Stimulated activated CD4-positive, alpha-beta T cell treated with anti-CD3 and anti-CD28 coated beads, Interleukin-2, amount 100 ng/mL, for 4 hours (primary cell): ENCODE results near the gene OGDH.
A peak's percentile ranks its signal among the peaks of the same experiment; 100 is the strongest.
"Not testable (repeated sequence)": the region's sequence is repeated elsewhere in the genome, so short reads cannot be mapped to it uniquely, and the experiment has no call there.

Source experiments
- DNase-seq: peaks from one replicate; pipeline ENCODE4 v3.0.0-alpha.2; 2020; ENCODE audit warnings: low read depth

OGDH gene

GRCh38 chr7:44707558-44708230, 101.3 kb downstream of the OGDH start:
- DNase-seq = no peak

GRCh38 chr7:44709011-44709915, 102.8 kb downstream of the OGDH start:
- DNase-seq = no peak

- DNase-seq = no peak
Observed at GRCh38 chr7:44709945-44710596, 103.6 kb downstream of the OGDH start.

GRCh38 chr7:44711528-44711927, 105.1 kb downstream of the OGDH start:
- no peak for DNase-seq

GRCh38 chr7:44712012-44712411, 105.6 kb downstream of the OGDH start:
- DNase-seq = no peak

- no peak for DNase-seq
Observed at GRCh38 chr7:44713141-44713540, 106.7 kb downstream of the OGDH start.

GRCh38 chr7:44713680-44714335, 107.4 kb downstream of the OGDH start:
- DNase-seq = no peak

GRCh38 chr7:44716205-44716604, 109.8 kb downstream of the OGDH start:
- no peak for DNase-seq

GRCh38 chr7:44720301-44720700, 113.9 kb downstream of the OGDH start:
- DNase-seq = no peak

- no peak for DNase-seq
Observed at GRCh38 chr7:44724276-44724675, 117.8 kb downstream of the OGDH start.

GRCh38 chr7:44726250-44726649, 119.8 kb downstream of the OGDH start:
- DNase-seq = not testable (repeated sequence)

GRCh38 chr7:44727158-44727936, 120.9 kb downstream of the OGDH start:
- no peak for DNase-seq

GRCh38 chr7:44727937-44728262, 121.5 kb downstream of the OGDH start:
- DNase-seq = no peak

- DNase-seq = no peak
Observed at GRCh38 chr7:44729949-44730590, 123.6 kb downstream of the OGDH start.

- not testable (repeated sequence) for DNase-seq
Observed at GRCh38 chr7:44732971-44733370, 126.5 kb downstream of the OGDH start.

- DNase-seq = no peak
Observed at GRCh38 chr7:44733708-44734481, 127.5 kb downstream of the OGDH start.

GRCh38 chr7:44735403-44736165, 129.2 kb downstream of the OGDH start:
- peak; percentile 32 for DNase-seq

GRCh38 chr7:44736896-44737295, 130.5 kb downstream of the OGDH start:
- DNase-seq = no peak

GRCh38 chr7:44738051-44738723, 131.8 kb downstream of the OGDH start:
- DNase-seq = no peak
